Measurements from ENCODE around the gene NACA.

The NACA gene

GRCh38 chr12:56687223-56688128 is 37.6 kb downstream of the NACA start:
- peak; percentile 63 for DNase-seq (ENCODE audit: low spot score)

GRCh38 chr12:56684745-56685359 is 40.2 kb downstream of the NACA start:
- peak; percentile 20 for DNase-seq (ENCODE audit: low spot score)

GRCh38 chr12:56682323-56682722 is 42.8 kb downstream of the NACA start:
- no peak for DNase-seq (ENCODE audit: low spot score)

GRCh38 chr12:56679883-56680575 is 45.1 kb downstream of the NACA start:
- DNase-seq (ENCODE audit: low spot score) = no peak

- no peak for DNase-seq (ENCODE audit: low spot score)
Observed at GRCh38 chr12:56678852-56679251, 46.2 kb downstream of the NACA start.

- DNase-seq (ENCODE audit: low spot score) = no peak
Observed at GRCh38 chr12:56677680-56678079, 47.4 kb downstream of the NACA start.

GRCh38 chr12:56676851-56677580 is 48.1 kb downstream of the NACA start:
- DNase-seq (ENCODE audit: low spot score) = no peak

GRCh38 chr12:56671608-56672007 is 53.5 kb downstream of the NACA start:
- no peak for DNase-seq (ENCODE audit: low spot score)

GRCh38 chr12:56670836-56671235 is 54.3 kb downstream of the NACA start:
- DNase-seq (ENCODE audit: low spot score) = no peak

GRCh38 chr12:56668197-56668457 is 57.0 kb downstream of the NACA start:
- DNase-seq (ENCODE audit: low spot score) = no peak

All from pons (tissue), 1 donor.